ENCODE measurements around the gene FOXI2. TPM values are rescaled to one million over a fixed set of nuclear protein-coding genes. Genes with fewer than 3 reads are reported as not detected.
A peak's percentile ranks its signal among the peaks of the same experiment; 100 is the strongest.

FOXI2 gene
- total RNA-seq, 1 experiment from 2014 or later: not detected

GRCh38 chr10:127715782-127716378 is 21.1 kb upstream of the FOXI2 start:
- no peak overlapping the region for H3K4me3 ChIP-seq (ENCODE audit: low read depth, low read length, poor library complexity, severe bottlenecking)
- peaks cover 12% of the 10 kb centered on the region for H3K27me3 ChIP-seq (replicated peaks; ENCODE audit: insufficient read depth, low read depth, low read length, poor library complexity)
- H3K27ac ChIP-seq (ENCODE audit: low read depth, low read length, poor library complexity, severe bottlenecking): no peak overlapping the region
- H3K9me3 ChIP-seq (ENCODE audit: low read depth, low read length, poor library complexity, severe bottlenecking): no peaks in the 10 kb centered on the region
- no peaks in the 10 kb centered on the region for H3K4me1 ChIP-seq (ENCODE audit: insufficient read depth, low read length, poor library complexity, severe bottlenecking)
- DNase-seq (ENCODE audit: low spot score): peak; percentile 54
- peak; percentile 61 for TF ChIP-seq CTCF (conservative IDR thresholded peaks at IDR 0.05; ENCODE audit: low read depth, low read length)
- no peak for TF ChIP-seq EZH2 (IDR thresholded peaks at IDR 0.05; ENCODE audit: borderline replicate concordance, low read depth, low read length, poor library complexity, severe bottlenecking)
- no TSS peak for BruUV-seq (replicated peaks)
- intact Hi-C loops (cut with micrococcal nuclease; ENCODE audit: unreplicated experiment): loop anchor here (1.0 to 2.0 kb wide), 2 partner anchors 138 to 353 kb away; no protein-coding TSS in a partner anchor
- no peaks in the 10 kb centered on the region for H3K36me3 ChIP-seq (ENCODE audit: insufficient read depth, low read length, poor library complexity, severe bottlenecking)
- CTCF ChIA-PET: interaction anchor here (0.6 to 2.3 kb wide), 9 partner anchors 14 to 1507 kb away, joined by 4 to 30 read pairs (median 4); no protein-coding TSS in a partner anchor
- POLR2A ChIA-PET (ENCODE audit: low non-redundant PET): interaction anchor here (0.5 kb wide), 1 partner anchor 434 kb away, joined by 3 read pairs; no protein-coding TSS in a partner anchor

GRCh38 chr10:127720142-127720541 is 16.8 kb upstream of the FOXI2 start:
- Histone ChIP-seq H3K9me3 (ENCODE audit: low read depth, low read length, poor library complexity, severe bottlenecking) (no peaks in the 10 kb centered on the region), H3K4me3 (ENCODE audit: low read depth, low read length, poor library complexity, severe bottlenecking) (no peak overlapping the region), H3K27ac (ENCODE audit: low read depth, low read length, poor library complexity, severe bottlenecking) (no peak overlapping the region), H3K4me1 (ENCODE audit: insufficient read depth, low read length, poor library complexity, severe bottlenecking) (no peaks in the 10 kb centered on the region), H3K36me3 (ENCODE audit: insufficient read depth, low read length, poor library complexity, severe bottlenecking) (no peaks in the 10 kb centered on the region), H3K27me3 (replicated peaks; ENCODE audit: insufficient read depth, low read depth, low read length, poor library complexity) (peaks cover 41% of the 10 kb centered on the region)
- intact Hi-C loops (cut with micrococcal nuclease; ENCODE audit: unreplicated experiment): no loop called here
- ChIA-PET POLR2A (ENCODE audit: low non-redundant PET) (no interaction called here), CTCF (no interaction called here)
- peak; percentile 20 for DNase-seq (ENCODE audit: low spot score)
- no peak for TF ChIP-seq EZH2 (IDR thresholded peaks at IDR 0.05; ENCODE audit: borderline replicate concordance, low read depth, low read length, poor library complexity, severe bottlenecking)
- TF ChIP-seq CTCF (conservative IDR thresholded peaks at IDR 0.05; ENCODE audit: low read depth, low read length): no peak
- BruUV-seq (replicated peaks): no TSS peak

GRCh38 chr10:127720903-127721302 is 16.1 kb upstream of the FOXI2 start:
- no peaks in the 10 kb centered on the region for H3K4me1 ChIP-seq (ENCODE audit: insufficient read depth, low read length, poor library complexity, severe bottlenecking)
- BruUV-seq (replicated peaks): no TSS peak
- no peak for DNase-seq (ENCODE audit: low spot score)
- H3K9me3 ChIP-seq (ENCODE audit: low read depth, low read length, poor library complexity, severe bottlenecking): no peaks in the 10 kb centered on the region
- no peaks in the 10 kb centered on the region for H3K36me3 ChIP-seq (ENCODE audit: insufficient read depth, low read length, poor library complexity, severe bottlenecking)
- H3K27me3 ChIP-seq (replicated peaks; ENCODE audit: insufficient read depth, low read depth, low read length, poor library complexity): peaks cover 49% of the 10 kb centered on the region
- ChIA-PET POLR2A (ENCODE audit: low non-redundant PET) (no interaction called here), CTCF (no interaction called here)
- intact Hi-C loops (cut with micrococcal nuclease; ENCODE audit: unreplicated experiment): no loop called here
- H3K4me3 ChIP-seq (ENCODE audit: low read depth, low read length, poor library complexity, severe bottlenecking): no peak overlapping the region
- no peak for TF ChIP-seq EZH2 (IDR thresholded peaks at IDR 0.05; ENCODE audit: borderline replicate concordance, low read depth, low read length, poor library complexity, severe bottlenecking)
- TF ChIP-seq CTCF (conservative IDR thresholded peaks at IDR 0.05; ENCODE audit: low read depth, low read length): no peak
- H3K27ac ChIP-seq (ENCODE audit: low read depth, low read length, poor library complexity, severe bottlenecking): no peak overlapping the region
